Fibroblast of mammary gland (primary cell): ENCODE measurements around the gene ZNF22.

ENCODE experiments used
- DNase-seq: peaks from one replicate; pipeline ENCODE4 v3.0.0-alpha.2; 2010; ENCODE audit warnings: low read depth
- H3K4me3 ChIP-seq: 2 replicates; pipeline ENCODE4 v1.5.1; 2011; ENCODE audit warnings: low read depth, mild to moderate bottlenecking, low read length, moderate library complexity; ENCODE audit not compliant: control insufficient read depth
- TF ChIP-seq, protein P1 (sequence below): conservative IDR thresholded peaks from 2 replicates; pipeline ENCODE4 v1.5.1; 2011; ENCODE audit warnings: low read depth, low read length, inconsistent platforms; ENCODE audit not compliant: control insufficient read depth, insufficient read depth

Gene ZNF22

DNA sequence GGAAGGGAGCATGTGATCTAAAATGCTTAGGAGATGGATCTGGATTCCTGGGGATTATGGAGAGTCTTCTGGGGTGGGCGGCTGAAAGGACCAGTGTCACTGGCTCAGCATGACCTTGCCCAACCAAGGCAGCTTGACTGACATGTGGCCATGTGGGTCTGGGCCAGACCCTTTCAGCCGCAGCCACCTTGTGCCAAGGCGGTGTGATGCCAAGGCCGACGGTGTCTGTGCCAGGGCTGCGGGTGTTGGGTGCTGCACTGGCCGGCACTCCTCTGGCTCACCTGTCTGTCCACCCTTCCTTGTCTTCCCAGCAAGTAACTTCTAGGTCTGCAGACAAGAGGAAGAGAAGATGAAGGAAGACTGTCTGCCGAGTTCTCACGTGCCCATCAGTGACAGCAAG, 30.9 kb upstream of the ZNF22 start:
- H3K4me3 ChIP-seq = no peak overlapping the region
- DNase-seq = no peak
- TF ChIP-seq, protein P1, sequence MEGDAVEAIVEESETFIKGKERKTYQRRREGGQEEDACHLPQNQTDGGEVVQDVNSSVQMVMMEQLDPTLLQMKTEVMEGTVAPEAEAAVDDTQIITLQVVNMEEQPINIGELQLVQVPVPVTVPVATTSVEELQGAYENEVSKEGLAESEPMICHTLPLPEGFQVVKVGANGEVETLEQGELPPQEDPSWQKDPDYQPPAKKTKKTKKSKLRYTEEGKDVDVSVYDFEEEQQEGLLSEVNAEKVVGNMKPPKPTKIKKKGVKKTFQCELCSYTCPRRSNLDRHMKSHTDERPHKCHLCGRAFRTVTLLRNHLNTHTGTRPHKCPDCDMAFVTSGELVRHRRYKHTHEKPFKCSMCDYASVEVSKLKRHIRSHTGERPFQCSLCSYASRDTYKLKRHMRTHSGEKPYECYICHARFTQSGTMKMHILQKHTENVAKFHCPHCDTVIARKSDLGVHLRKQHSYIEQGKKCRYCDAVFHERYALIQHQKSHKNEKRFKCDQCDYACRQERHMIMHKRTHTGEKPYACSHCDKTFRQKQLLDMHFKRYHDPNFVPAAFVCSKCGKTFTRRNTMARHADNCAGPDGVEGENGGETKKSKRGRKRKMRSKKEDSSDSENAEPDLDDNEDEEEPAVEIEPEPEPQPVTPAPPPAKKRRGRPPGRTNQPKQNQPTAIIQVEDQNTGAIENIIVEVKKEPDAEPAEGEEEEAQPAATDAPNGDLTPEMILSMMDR = no peak

DNA sequence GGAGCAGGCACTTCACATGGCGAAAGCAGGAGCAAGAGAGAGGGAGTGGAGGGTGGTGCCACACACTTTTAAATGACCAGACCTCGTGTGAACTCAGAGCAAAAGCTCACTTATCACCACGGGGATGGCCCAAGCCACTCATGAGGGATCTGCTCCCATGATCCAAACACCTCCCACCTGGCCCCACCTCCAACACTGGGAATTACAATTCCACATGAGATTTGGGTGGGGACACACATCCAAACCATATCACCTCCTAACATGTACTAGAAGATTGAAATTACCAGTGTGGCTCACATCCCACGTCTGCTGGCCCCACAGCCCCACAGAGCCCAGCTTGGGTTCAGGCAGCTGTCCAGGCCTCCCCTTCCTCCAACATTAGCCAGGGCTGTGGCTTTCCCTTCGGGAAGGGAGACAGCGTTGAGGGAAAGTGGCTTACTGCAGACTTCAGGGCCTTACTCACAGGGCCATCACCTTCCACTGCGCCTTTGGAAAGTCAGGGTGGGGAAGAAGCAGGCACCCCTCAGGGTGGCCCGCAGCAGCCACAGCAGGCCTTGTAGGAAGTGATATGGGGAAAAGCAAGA, 29.8 kb upstream of the ZNF22 start:
- TF ChIP-seq, protein P1 = no peak
- H3K4me3 ChIP-seq = no peak overlapping the region
- DNase-seq = no peak

DNA sequence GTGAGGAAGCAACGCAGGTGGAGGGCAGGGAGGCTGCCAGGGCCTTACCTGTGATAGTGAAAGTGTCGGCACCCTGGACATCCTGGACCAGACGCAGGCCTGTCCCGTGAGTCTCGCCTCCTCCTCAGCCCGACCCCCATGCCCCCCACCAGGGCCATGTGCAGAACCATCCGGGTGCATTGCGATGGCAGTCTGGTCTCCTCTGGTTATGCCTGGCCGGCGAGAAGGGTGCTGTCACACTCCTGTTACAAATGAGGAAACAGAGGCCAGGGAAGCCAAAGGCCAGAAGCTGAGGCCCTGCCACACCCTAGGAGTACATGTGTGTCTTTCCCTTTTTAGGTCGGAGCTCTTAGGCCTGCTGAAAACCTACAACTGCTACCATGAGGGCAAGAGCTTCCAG, 29.3 kb upstream of the ZNF22 start:
- no peak overlapping the region for H3K4me3 ChIP-seq
- DNase-seq = no peak
- TF ChIP-seq, protein P1 = no peak

DNA sequence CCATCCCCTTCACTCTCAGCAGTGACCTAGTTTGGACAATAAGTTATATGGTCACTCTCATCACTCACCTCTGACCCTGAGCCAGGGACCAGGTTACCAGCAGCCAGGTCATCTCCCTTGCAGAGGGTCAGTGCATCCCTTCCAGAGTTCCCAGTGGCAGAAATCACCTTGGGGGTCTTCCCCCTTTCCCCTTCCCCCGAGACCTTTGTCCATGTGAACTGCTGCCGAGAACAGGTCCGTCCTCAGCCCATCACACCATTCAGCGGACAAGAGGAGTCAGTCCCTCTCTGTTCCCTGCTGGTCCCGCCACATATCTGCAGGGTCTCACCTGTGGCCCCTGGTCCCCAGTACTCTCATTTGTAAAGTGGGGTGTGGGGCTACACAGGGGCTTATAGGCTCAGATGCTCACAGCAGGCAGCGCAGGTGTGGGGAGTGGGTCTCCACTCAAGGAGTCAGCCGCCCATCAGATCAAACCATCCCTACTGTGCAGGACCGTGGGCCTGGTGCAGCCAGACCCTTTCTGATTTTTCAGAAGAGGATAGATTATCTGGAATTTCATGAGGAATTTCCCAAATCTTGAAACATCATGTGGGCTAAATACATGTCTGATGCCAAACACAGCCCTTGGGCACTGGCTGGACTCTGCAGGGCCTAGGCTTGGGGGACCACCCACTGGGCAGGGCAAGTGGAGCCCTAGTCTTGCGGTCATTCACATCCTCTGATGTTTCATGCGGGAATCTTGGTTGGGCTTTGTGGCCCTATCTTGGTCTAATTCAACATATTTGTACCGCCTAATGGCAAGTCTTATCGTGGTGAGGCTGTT, 28.6 kb upstream of the ZNF22 start:
- H3K4me3 ChIP-seq = no peak overlapping the region
- TF ChIP-seq, protein P1 = no peak
- DNase-seq = no peak

DNA sequence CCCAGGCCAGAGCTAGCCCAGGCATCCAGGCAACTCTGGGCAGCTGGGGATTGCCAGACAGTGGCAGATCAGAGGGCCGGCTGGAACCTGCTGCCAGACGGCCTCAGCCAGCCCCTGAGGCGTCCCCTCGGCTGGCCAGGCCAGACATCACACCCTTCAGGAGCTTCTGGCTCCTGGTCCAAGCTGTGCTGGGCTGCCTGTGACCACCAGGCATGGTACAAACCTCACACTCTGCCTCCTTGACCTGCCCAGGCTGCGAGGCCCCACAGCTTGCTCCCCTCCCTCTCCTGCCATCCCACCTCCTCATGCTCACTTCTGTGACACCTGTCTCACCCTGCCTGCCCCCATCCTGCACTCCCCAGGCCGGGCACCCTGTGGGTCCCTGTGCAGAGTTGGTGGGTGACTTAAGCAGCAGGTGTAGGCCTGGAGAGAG, 27.8 kb upstream of the ZNF22 start:
- H3K4me3 ChIP-seq = no peak overlapping the region
- DNase-seq = no peak
- TF ChIP-seq, protein P1 = no peak

DNA sequence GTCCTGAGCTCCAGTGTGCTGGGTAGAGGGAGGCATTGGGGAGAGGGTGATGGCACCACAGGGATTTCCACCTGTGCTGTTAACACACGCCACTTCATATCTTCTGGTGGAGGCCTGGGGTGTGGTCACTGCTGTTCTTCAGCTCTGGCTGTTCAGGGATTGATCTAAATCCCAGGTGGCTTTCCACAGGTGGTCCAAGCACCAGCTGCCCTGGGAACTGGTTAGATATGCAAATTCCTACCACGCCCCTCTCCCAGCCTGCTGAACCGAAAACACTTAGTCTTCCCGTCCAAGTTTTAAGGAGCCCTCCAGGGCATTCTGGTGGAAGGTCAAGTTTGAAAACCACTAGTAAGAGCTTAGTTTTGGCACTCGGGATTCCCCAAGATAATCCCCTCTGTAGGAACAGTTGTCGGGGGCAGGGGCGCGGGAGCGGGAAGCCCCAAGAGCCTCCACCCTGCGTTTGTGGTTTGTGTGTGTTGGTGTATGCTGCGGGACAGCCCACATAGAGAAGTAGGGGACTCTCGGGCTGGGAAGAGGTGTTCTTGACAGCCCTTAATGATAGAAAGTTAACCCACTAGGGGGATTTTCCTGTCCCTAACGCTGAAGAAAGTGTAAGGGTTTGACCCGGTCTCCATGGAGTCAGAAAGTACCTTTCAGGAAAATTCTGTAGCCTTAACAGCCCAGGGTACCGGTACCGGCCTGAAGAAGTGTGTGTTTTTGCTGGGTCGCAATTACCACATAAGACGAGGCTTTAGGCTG, 27.2 kb upstream of the ZNF22 start:
- TF ChIP-seq, protein P1 = no peak
- H3K4me3 ChIP-seq = no peak overlapping the region
- no peak for DNase-seq
